BE2C (cell line): Measurements from ENCODE around the gene ARHGAP22.

ENCODE experiments used
- DNase-seq: peaks from one replicate; pipeline ENCODE4 v3.0.0-alpha.2; 2020
- H3K27me3 ChIP-seq: fragments of 250-450 bp; sonication (Bioruptor Pico); 2 replicates; pipeline ENCODE4 v1.5.1; 2020; ENCODE audit warnings: mild to moderate bottlenecking
- H3K36me3 ChIP-seq: fragments of 250-450 bp; sonication (Bioruptor Pico); 2 replicates; pipeline ENCODE4 v1.5.1; 2020; ENCODE audit warnings: mild to moderate bottlenecking
- H3K4me1 ChIP-seq: fragments of 250-450 bp; sonication (Bioruptor Pico); 2 replicates; pipeline ENCODE4 v1.5.1; 2020
- H3K4me3 ChIP-seq: 2 replicates; pipeline ENCODE4 v1.5.1; 2011; ENCODE audit warnings: low read depth, low read length
- H3K9me3 ChIP-seq: fragments of 250-450 bp; sonication (Bioruptor Pico); 2 replicates; pipeline ENCODE4 v1.5.1; 2020
- CTCF ChIP-seq: IDR thresholded peaks from 2 replicates; pipeline ENCODE4 v1.5.1; 2012; ENCODE audit warnings: mild to moderate bottlenecking, low read depth, low read length

The ARHGAP22 gene

DNA sequence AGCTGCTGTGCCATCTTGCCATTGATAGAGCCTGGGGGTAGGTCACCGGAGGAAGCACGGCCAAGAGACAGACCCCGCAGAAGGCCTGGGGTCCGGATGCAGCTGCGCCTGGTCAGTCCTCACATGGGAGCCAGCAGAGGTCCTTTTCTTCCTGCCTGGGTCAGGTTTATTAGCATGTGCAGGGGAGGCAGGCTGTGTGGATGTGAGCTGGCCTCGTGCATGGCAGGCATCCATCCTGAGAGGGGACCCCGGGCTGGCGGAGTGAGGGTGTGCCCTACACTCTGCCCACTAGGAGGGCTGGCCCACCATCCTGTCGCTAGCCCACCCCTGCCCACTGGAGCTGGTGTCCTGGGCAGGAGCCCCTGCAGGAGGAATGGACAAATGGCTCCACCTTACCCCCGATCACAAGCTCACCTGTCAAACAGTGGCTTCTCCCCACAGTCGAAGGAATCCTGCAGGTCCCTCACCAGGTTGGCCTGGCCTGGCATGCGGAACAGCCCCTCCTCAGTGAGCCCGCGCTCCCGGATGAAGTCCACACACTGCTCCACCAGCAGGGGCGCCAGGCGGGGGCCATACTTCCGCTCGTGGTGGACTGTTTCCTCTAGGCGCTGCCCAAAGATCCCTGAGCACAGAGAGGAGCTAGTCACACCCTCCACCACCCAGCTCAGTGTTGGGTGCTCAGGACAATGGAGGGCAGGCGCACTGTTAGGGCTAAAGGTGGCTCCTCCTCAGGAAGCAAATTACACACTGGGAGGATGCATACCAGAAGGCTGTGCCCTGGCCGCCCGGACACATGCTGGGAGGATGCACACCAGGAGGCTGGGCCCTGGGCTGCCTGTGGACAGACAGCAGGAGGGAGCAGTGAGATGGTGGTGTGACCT, 145.4 kb downstream of the ARHGAP22 start:
- Histone ChIP-seq H3K9me3 (no peaks in the 10 kb centered on the region), H3K4me3 (no peak overlapping the region), H3K27me3 (no peaks in the 10 kb centered on the region), H3K36me3 (no peaks in the 10 kb centered on the region), H3K4me1 (peaks cover 3% of the 10 kb centered on the region)
- TF ChIP-seq CTCF = no peak
- no peak for DNase-seq

DNA sequence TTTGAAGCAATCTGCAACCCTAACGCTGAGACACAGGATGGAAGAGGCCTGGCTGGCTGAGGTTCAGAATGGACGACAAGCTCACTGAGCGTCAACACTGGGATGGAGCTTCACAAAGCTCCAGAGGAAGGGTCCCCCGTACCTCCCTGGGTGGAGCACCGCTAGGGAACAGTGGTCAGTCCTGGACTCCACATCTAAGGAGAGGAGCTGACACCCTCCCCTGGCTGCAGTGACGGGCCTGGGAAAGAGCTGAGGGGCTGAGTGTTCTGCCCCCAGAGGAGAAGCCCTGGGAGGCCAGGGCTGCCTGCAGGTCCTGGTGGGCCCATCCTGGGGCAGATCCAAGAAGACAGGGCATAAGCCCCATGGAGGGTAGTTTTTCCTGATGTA, 146.2 kb downstream of the ARHGAP22 start:
- TF ChIP-seq CTCF = no peak
- DNase-seq = no peak
- H3K36me3 ChIP-seq = no peaks in the 10 kb centered on the region
- H3K4me1 ChIP-seq = peaks cover 3% of the 10 kb centered on the region
- no peaks in the 10 kb centered on the region for H3K27me3 ChIP-seq
- no peaks in the 10 kb centered on the region for H3K9me3 ChIP-seq
- H3K4me3 ChIP-seq = no peak overlapping the region

- TF ChIP-seq CTCF = no peak
Measured at GRCh38 chr10:48457949-48458661, 146.8 kb downstream of the ARHGAP22 start.

GRCh38 chr10:48456808-48457761, 147.8 kb downstream of the ARHGAP22 start:
- Histone ChIP-seq H3K4me3 (no peak overlapping the region), H3K9me3 (no peaks in the 10 kb centered on the region), H3K4me1 (peaks cover 3% of the 10 kb centered on the region), H3K36me3 (no peaks in the 10 kb centered on the region), H3K27me3 (no peaks in the 10 kb centered on the region)
- DNase-seq = peak; percentile 4
- TF ChIP-seq CTCF = no peak

More at GRCh38 chr10:48457949-48458661, 146.8 kb downstream of the ARHGAP22 start:
- H3K9me3 ChIP-seq = no peaks in the 10 kb centered on the region
- peak; percentile 4 for DNase-seq
- H3K27me3 ChIP-seq = no peaks in the 10 kb centered on the region
- H3K36me3 ChIP-seq = no peaks in the 10 kb centered on the region
- H3K4me1 ChIP-seq = peaks cover 3% of the 10 kb centered on the region
- H3K4me3 ChIP-seq = no peak overlapping the region

DNA sequence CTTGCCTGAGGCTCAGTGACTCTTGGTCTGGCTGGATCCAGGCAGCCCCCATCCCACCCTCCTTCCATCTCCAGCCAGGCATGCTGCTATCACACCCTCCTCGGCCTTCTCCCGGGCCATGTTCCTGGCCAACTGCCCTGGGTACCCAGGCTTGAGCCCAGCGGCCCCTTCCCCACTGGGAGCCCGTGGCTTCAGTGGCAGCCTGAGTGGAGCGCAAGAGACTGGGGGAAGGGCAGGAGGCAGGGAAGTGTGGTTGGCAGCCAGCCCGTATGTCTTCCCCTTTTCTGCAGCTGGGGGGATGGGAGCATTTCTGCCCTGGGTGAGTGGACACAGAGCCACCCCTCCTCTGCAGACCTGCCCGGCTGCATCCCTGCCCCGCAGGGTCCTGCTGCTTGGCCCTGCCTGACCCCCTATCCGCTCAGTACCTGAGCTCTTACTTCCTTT, 148.5 kb downstream of the ARHGAP22 start:
- Histone ChIP-seq H3K9me3 (no peaks in the 10 kb centered on the region), H3K4me1 (peaks cover 3% of the 10 kb centered on the region), H3K27me3 (no peaks in the 10 kb centered on the region), H3K4me3 (no peak overlapping the region), H3K36me3 (no peaks in the 10 kb centered on the region)
- peak; percentile 46 for DNase-seq
- TF ChIP-seq CTCF = no peak
